Measurements from ENCODE around the gene PLPPR3.

GRCh38 chr19:811506-812048 is 10.2 kb downstream of the PLPPR3 start:
- TF ChIP-seq CTCF (IDR thresholded peaks at IDR 0.05) (no peak), POLR2A (IDR thresholded peaks at IDR 0.05) (no peak)
